DMS 273 (cell line): ENCODE results near the gene HMX2.
A peak's percentile ranks its signal among the peaks of the same experiment; 100 is the strongest.

Source experiments
- DNase-seq: peaks from one replicate; lab custom pipeline; 2025; ENCODE audit not compliant: unreplicated experiment; lab: John Stamatoyannopoulos, UW

HMX2 gene

GRCh38 chr10:123147635-123148413, at the start of gene HMX2:
Gene HMX2 (plus strand): TSS chr10:123148136. CDS start chr10:123148379, 243 bp downstream.
- peak; percentile 67 for DNase-seq

- no peak for DNase-seq
Measured at GRCh38 chr10:123100030-123100762, 47.7 kb upstream of the HMX2 start.

- DNase-seq = no peak
Measured at GRCh38 chr10:123101872-123102271, 46.1 kb upstream of the HMX2 start.

GRCh38 chr10:123102673-123103072, 45.3 kb upstream of the HMX2 start:
- DNase-seq = no peak

GRCh38 chr10:123103944-123104343, 44.0 kb upstream of the HMX2 start:
- no peak for DNase-seq

GRCh38 chr10:123109466-123109865, 38.5 kb upstream of the HMX2 start:
- no peak for DNase-seq

GRCh38 chr10:123117644-123118417, 30.1 kb upstream of the HMX2 start:
- no peak for DNase-seq

- DNase-seq = no peak
Measured at GRCh38 chr10:123119081-123119480, 28.9 kb upstream of the HMX2 start.

GRCh38 chr10:123126246-123126645, 21.7 kb upstream of the HMX2 start:
- DNase-seq = no peak

- no peak for DNase-seq
Measured at GRCh38 chr10:123129618-123130271, 18.2 kb upstream of the HMX2 start.

- DNase-seq = peak; percentile 92
Measured at GRCh38 chr10:123132576-123133477, 15.1 kb upstream of the HMX2 start.

- peak; percentile 37 for DNase-seq
Measured at GRCh38 chr10:123133541-123134342, 14.2 kb upstream of the HMX2 start.

- DNase-seq = peak; percentile 40
Measured at GRCh38 chr10:123134343-123134914, 13.5 kb upstream of the HMX2 start.

- DNase-seq = peak; percentile 30
Measured at GRCh38 chr10:123134915-123135414, 13.0 kb upstream of the HMX2 start.

- peak; percentile 73 for DNase-seq
Measured at GRCh38 chr10:123135415-123136141, 12.4 kb upstream of the HMX2 start, which contains the start of gene HMX3. Gene HMX3 (plus strand): TSS chr10:123135970. CDS start chr10:123136051, 81 bp downstream.

GRCh38 chr10:123136221-123136805, 11.6 kb upstream of the HMX2 start:
- peak; percentile 45 for DNase-seq
